Measurements from ENCODE around the gene BMP8B.
A peak's percentile ranks its signal among the peaks of the same experiment; 100 is the strongest.
"Not testable (repeated sequence)": the region's sequence is repeated elsewhere in the genome, so short reads cannot be mapped to it uniquely, and the experiment has no call there.

The BMP8B gene

GRCh38 chr1:39800471-39800835 is 11.8 kb upstream of the BMP8B start:
- Histone ChIP-seq H3K9me2 (replicated peaks; ENCODE audit: insufficient read depth, low read length) (no peaks in the 10 kb centered on the region), H3K36me3 (ENCODE audit: low read length) (peaks cover 7% of the 10 kb centered on the region; the same call in 1 of the 2 replicates), H3F3A (ENCODE audit: insufficient read depth) (no peaks in the 10 kb centered on the region), H3K9ac (ENCODE audit: low read length) (no peak overlapping the region), H3K27me3 (ENCODE audit: low read length) (no peaks in the 10 kb centered on the region), H2AFZ (ENCODE audit: low read depth, low read length, severe bottlenecking) (no peak overlapping the region), H3K27ac (ENCODE audit: low read depth, low read length) (no peak overlapping the region), H3K79me2 (ENCODE audit: insufficient read depth, low read length) (no peaks in the 10 kb centered on the region), H4K20me1 (ENCODE audit: low read depth, low read length) (no peaks in the 10 kb centered on the region), H3K9me3 (ENCODE audit: insufficient read depth, low read length) (no peaks in the 10 kb centered on the region), H3K4me2 (ENCODE audit: low read depth, low read length, poor library complexity, severe bottlenecking) (no peak overlapping the region), H3K4me3 (ENCODE audit: insufficient read depth, low read length, poor library complexity, severe bottlenecking) (no peak overlapping the region)
- TF ChIP-seq EZH2phosphoT487 (conservative IDR thresholded peaks at IDR 0.05; ENCODE audit: low read length) = no peak
- no peak for TF ChIP-seq CTCF (IDR thresholded peaks at IDR 0.05; ENCODE audit: insufficient read depth, low read length, poor library complexity, severe bottlenecking)

- no peaks in the 10 kb centered on the region for H4K20me1 ChIP-seq (ENCODE audit: low read depth, low read length)
- no peaks in the 10 kb centered on the region for H3K9me2 ChIP-seq (replicated peaks; ENCODE audit: insufficient read depth, low read length)
- peak overlapping the region; percentile 43 for H2AFZ ChIP-seq (ENCODE audit: low read depth, low read length, severe bottlenecking)
- peak overlapping the region; percentile 52 for H3K9ac ChIP-seq (ENCODE audit: low read length)
- no peak overlapping the region for H3K27ac ChIP-seq (ENCODE audit: low read depth, low read length)
- H3K9me3 ChIP-seq (ENCODE audit: insufficient read depth, low read length) = no peaks in the 10 kb centered on the region
- peak overlapping the region; percentile 33 for H3K4me3 ChIP-seq (ENCODE audit: insufficient read depth, low read length, poor library complexity, severe bottlenecking)
- TF ChIP-seq EZH2phosphoT487 (conservative IDR thresholded peaks at IDR 0.05; ENCODE audit: low read length) (no peak), CTCF (IDR thresholded peaks at IDR 0.05; ENCODE audit: insufficient read depth, low read length, poor library complexity, severe bottlenecking) (no peak)
- H3K36me3 ChIP-seq (ENCODE audit: low read length) = peaks cover 1% of the 10 kb centered on the region; the same call in 1 of the 2 replicates
- H3K27me3 ChIP-seq (ENCODE audit: low read length) = no peaks in the 10 kb centered on the region
- no peaks in the 10 kb centered on the region for H3F3A ChIP-seq (ENCODE audit: insufficient read depth)
- no peaks in the 10 kb centered on the region for H3K79me2 ChIP-seq (ENCODE audit: insufficient read depth, low read length)
- peak overlapping the region; percentile 50 for H3K4me2 ChIP-seq (ENCODE audit: low read depth, low read length, poor library complexity, severe bottlenecking)
Measured at GRCh38 chr1:39799770-39800470, 11.3 kb upstream of the BMP8B start.

- H3K9me3 ChIP-seq (ENCODE audit: insufficient read depth, low read length); H3K9me2 ChIP-seq (replicated peaks; ENCODE audit: insufficient read depth, low read length); H3K79me2 ChIP-seq (ENCODE audit: insufficient read depth, low read length); H3K27me3 ChIP-seq (ENCODE audit: low read length); H3F3A ChIP-seq (ENCODE audit: insufficient read depth); H3K36me3 ChIP-seq (ENCODE audit: low read length); H4K20me1 ChIP-seq (ENCODE audit: low read depth, low read length): not testable (repeated sequence)
- peak overlapping the region; percentile 52 for H3K9ac ChIP-seq (ENCODE audit: low read length)
- H3K4me3 ChIP-seq (ENCODE audit: insufficient read depth, low read length, poor library complexity, severe bottlenecking) = peak overlapping the region; percentile 33
- peak overlapping the region; percentile 83 for H2AFZ ChIP-seq (ENCODE audit: low read depth, low read length, severe bottlenecking)
- peak; percentile 91 for TF ChIP-seq CTCF (IDR thresholded peaks at IDR 0.05; ENCODE audit: insufficient read depth, low read length, poor library complexity, severe bottlenecking)
- H3K4me2 ChIP-seq (ENCODE audit: low read depth, low read length, poor library complexity, severe bottlenecking) = peak overlapping the region; percentile 50
- peak overlapping the region; percentile 52; the same call in 1 of the 2 replicates for H3K27ac ChIP-seq (ENCODE audit: low read depth, low read length)
Measured at GRCh38 chr1:39798859-39799769, 10.4 kb upstream of the BMP8B start.

Measured in SU-DHL-6 (cell line).